Measurements from ENCODE around the gene TRAF3IP1.

- no peak for TF ChIP-seq POLR2A (IDR thresholded peaks at IDR 0.05)
- TF ChIP-seq, protein P1, sequence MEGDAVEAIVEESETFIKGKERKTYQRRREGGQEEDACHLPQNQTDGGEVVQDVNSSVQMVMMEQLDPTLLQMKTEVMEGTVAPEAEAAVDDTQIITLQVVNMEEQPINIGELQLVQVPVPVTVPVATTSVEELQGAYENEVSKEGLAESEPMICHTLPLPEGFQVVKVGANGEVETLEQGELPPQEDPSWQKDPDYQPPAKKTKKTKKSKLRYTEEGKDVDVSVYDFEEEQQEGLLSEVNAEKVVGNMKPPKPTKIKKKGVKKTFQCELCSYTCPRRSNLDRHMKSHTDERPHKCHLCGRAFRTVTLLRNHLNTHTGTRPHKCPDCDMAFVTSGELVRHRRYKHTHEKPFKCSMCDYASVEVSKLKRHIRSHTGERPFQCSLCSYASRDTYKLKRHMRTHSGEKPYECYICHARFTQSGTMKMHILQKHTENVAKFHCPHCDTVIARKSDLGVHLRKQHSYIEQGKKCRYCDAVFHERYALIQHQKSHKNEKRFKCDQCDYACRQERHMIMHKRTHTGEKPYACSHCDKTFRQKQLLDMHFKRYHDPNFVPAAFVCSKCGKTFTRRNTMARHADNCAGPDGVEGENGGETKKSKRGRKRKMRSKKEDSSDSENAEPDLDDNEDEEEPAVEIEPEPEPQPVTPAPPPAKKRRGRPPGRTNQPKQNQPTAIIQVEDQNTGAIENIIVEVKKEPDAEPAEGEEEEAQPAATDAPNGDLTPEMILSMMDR (IDR thresholded peaks at IDR 0.05) = peak in 1 of 5 experiments; percentile 22
Observed at GRCh38 chr2:238339814-238340213, 19.5 kb downstream of the TRAF3IP1 start.
